Rectal smooth muscle tissue (tissue), 1 donor: ENCODE data around the gene GMEB2.
"Not testable (repeated sequence)": the region's sequence is repeated elsewhere in the genome, so short reads cannot be mapped to it uniquely, and the experiment has no call there.

Source experiments
- H3K27ac ChIP-seq: one replicate; pipeline ENCODE4 v1.7.0; 2013; ENCODE audit warnings: low read depth, low read length, inconsistent platforms
- H3K27me3 ChIP-seq: one replicate; pipeline ENCODE4 v1.7.0; 2013; ENCODE audit warnings: low read length; ENCODE audit not compliant: control insufficient read depth, insufficient read depth
- H3K36me3 ChIP-seq: one replicate; pipeline ENCODE4 v1.7.0; 2013; ENCODE audit warnings: low read length; ENCODE audit not compliant: control insufficient read depth, insufficient read depth
- H3K4me1 ChIP-seq: one replicate; pipeline ENCODE4 v1.7.0; 2013; ENCODE audit warnings: low read length; ENCODE audit not compliant: control insufficient read depth, insufficient read depth
- H3K4me3 ChIP-seq: one replicate; pipeline ENCODE4 v1.7.0; 2013; ENCODE audit warnings: low read length
- H3K9ac ChIP-seq: one replicate; pipeline ENCODE4 v1.7.0; 2013; ENCODE audit warnings: low read length

The GMEB2 gene

DNA sequence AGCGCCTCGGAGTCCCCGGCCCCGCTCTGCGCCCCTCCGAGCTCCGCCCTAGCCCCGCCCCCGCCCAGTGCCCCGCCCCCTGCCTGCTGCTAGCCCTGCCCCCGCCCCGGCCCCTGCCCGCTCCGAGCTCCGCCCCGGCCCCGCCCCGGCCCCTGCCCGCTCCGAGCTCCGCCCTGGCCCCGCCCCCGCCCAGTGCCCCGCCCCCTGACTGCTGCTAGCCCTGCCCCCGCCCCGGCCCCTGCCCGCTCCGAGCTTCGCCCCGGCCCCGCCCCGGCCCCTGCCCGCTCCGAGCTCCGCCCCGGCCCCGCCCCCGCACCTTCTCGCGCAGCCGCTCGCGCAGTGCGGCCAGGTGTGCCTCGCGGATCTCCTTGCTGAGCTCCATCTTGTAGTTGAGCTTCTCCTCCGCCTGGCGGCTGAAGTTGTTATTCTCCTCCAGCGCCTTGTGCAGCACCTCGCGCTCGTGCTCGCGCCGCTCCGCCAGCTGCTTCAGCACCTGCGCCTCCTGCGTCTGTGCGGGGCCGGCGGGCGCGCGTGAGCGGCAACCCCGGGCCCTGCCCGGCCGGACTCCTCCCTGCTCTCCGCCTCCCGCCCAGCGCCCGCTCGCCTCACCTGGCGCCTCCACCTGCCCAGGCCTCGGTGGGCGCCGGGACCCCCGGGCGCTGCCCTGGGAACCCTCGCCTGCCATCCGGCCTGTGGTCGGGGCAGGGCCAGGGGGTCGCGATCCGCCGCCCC, 15.1 kb upstream of the GMEB2 start:
- no peak overlapping the region for H3K9ac ChIP-seq
- H3K4me1 ChIP-seq, result no peaks in the 10 kb centered on the region
- no peaks in the 10 kb centered on the region for H3K27me3 ChIP-seq
- H3K27ac ChIP-seq, result peak overlapping the region; percentile 55
- H3K36me3 ChIP-seq, result no peaks in the 10 kb centered on the region
- H3K4me3 ChIP-seq, result peak overlapping the region; percentile 71

DNA sequence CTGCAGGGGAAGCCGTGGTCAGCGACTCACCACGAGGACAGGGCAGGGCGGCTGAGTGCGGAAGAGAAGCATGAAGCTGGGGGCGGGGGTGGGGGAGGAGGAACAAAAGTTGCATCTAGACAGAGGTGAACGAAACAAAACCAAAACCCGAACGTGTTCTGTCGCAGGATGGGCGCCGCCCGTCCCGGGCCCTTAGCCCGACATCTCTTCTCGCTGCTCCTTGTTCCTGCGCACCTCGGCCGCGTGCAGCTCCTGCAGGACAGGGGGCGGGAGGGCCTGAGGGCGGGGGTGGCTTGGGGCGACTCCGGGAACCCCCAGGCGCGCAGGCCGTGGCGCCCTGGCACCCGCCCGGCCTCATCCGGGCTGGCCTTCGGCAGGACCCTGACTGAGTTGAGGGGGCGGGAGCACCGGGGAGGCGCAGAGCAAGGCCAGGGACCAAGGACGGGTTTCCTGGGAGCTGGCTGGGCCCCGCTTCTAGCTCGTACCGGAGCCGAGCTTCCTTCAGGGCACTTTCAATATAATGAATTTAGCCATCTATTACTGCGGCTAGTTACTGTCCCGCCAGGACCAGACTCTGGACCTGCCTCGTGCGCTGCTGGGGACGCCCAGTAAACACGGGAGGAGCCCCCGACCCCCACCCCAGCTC, 14.4 kb upstream of the GMEB2 start:
- H3K27ac ChIP-seq, result peak overlapping the region; percentile 55
- peak overlapping the region; percentile 71 for H3K4me3 ChIP-seq
- no peaks in the 10 kb centered on the region for H3K4me1 ChIP-seq
- peak overlapping the region; percentile 30 for H3K9ac ChIP-seq
- no peaks in the 10 kb centered on the region for H3K36me3 ChIP-seq
- H3K27me3 ChIP-seq, result no peaks in the 10 kb centered on the region

DNA sequence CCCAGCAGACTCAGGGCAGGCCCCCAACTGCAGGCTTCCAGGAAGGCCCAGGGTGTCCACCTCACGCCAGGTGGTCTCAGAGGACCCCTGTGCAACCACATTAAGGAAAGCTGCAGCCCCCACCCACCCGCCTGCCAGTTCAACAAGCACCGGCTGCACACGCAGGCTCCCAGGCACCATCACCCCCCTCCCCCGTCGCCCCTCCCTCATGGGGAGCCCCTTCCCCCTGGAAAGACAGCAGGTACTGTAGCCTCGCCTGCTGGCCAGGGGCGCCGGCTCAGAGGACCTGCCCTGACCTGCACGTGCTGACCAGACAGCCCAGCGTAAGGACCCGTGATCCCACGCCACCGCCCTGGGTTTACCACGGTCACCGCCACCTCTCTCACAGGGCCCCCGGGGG, 13.8 kb upstream of the GMEB2 start:
- peak overlapping the region; percentile 15 for H3K4me3 ChIP-seq
- not testable (repeated sequence) for H3K9ac ChIP-seq, H3K27ac ChIP-seq, H3K4me1 ChIP-seq, H3K36me3 ChIP-seq, H3K27me3 ChIP-seq

GRCh38 chr20:63640086-63640485, 13.2 kb upstream of the GMEB2 start:
- no peak overlapping the region for H3K27ac ChIP-seq

GRCh38 chr20:63639093-63639975, 12.4 kb upstream of the GMEB2 start:
- peak overlapping the region; percentile 10 for H3K4me3 ChIP-seq
- no peak overlapping the region for H3K9ac ChIP-seq
- H3K27ac ChIP-seq, result peak overlapping the region; percentile 3
- no peaks in the 10 kb centered on the region for H3K27me3 ChIP-seq
- no peaks in the 10 kb centered on the region for H3K4me1 ChIP-seq
- no peaks in the 10 kb centered on the region for H3K36me3 ChIP-seq

More at GRCh38 chr20:63640086-63640485, 13.2 kb upstream of the GMEB2 start:
- H3K4me1 ChIP-seq, result no peaks in the 10 kb centered on the region
- no peaks in the 10 kb centered on the region for H3K36me3 ChIP-seq
- H3K4me3 ChIP-seq, result peak overlapping the region; percentile 10
- H3K9ac ChIP-seq, result no peak overlapping the region
- H3K27me3 ChIP-seq, result no peaks in the 10 kb centered on the region

DNA sequence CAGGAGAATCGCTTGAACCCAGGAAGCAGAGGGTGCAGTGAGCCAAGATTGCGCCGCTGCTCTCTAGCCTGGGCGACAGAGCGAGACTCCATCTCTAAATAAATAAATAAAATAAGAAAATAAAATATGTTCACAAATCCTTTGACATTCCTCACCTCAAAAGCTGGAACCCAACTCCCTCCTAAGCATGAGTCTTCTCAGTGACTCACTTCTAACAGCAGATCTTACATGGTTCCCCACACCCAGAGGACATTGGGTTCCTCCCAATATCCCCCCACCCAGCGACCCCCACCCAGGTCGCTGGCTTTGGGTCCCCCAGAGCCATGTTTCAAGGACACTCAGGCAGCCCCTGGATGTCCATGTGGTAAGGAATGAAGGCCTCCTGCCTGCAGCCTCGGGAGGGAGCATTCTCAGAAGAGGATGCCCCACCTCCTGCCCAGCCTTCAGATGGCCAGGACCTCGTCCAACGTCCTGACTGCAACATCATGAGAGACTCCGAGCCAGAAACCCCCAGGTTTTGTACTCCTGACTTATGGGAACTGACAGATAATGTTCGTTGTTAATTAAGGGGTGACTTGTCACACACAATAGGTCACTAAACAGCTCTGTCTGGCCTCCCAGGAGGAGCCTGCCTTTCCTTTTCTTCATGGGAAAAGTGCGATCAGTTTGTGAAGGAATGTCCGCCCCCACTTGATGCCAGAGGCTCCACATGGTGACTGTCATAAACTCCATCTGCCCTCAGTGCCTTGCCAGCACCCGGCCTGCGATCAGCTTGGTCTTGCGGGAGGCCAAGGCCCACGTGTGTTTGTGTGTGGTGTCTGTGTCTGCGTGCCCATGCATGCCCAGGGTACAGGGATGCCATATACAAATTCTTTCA, 10.1 kb upstream of the GMEB2 start:
- H3K4me3 ChIP-seq, result no peak overlapping the region
- H3K27ac ChIP-seq, result no peak overlapping the region
- H3K36me3 ChIP-seq, result no peaks in the 10 kb centered on the region
- no peaks in the 10 kb centered on the region for H3K27me3 ChIP-seq
- H3K4me1 ChIP-seq, result no peaks in the 10 kb centered on the region
- H3K9ac ChIP-seq, result no peak overlapping the region

DNA sequence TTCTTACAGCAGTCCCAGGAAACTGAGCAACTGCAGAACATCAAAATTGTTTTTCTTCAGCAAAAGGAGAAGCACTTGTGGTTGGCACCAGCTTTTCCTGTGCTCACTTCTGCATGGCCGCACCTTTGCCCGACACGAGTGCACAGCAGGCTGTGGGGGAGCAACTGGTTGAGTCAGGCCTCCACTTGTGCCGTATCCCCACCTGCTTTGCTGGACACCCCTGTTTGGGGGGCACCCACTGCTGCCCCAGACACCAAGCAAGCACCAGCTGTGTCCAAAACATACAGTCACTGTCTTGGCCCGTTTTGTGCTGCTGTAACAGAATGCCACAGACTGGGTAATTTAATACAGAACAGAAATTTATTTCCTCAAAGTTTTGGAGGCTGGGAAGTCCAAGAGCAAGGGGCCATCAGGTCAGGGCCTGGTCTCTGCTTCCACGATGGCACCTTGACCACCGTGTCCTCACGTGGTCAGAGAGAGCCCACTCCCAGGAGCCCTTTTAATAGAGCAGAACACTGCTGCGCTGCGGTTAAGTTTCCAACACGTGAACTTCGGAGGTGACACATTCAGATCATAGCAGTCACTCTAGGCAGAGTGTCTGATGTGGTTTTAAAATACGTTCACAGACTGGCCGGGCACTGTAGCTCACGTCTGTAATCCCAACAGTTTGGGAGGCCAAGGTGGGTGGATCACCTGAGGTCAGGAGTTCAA, 8.7 kb upstream of the GMEB2 start:
- no peak overlapping the region for H3K9ac ChIP-seq
- no peaks in the 10 kb centered on the region for H3K4me1 ChIP-seq
- H3K4me3 ChIP-seq, result no peak overlapping the region
- H3K27ac ChIP-seq, result no peak overlapping the region
- H3K36me3 ChIP-seq, result no peaks in the 10 kb centered on the region
- no peaks in the 10 kb centered on the region for H3K27me3 ChIP-seq

DNA sequence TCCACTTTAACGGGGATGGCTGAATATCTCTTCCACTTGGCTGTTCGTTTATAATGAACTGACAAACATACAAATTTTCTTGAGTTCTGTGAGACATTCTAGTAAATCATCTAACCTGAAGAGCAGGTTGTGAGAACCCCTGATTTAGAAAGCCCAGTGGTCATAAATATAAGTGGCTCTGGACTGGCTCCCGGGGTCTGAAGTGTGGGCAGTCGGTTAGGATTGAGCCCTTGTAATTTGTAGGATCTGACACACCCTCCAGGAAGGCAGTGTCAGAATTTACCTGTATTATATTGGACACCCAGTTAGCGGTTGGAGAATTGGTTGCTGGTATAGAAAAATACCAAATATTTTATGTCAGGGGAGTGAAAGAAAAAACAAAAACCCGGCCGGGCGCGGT, 6.8 kb upstream of the GMEB2 start:
- Histone ChIP-seq H3K9ac (no peak overlapping the region), H3K4me1 (no peaks in the 10 kb centered on the region), H3K27me3 (no peaks in the 10 kb centered on the region), H3K36me3 (no peaks in the 10 kb centered on the region), H3K4me3 (no peak overlapping the region), H3K27ac (no peak overlapping the region)

GRCh38 chr20:63631426-63631825, 4.5 kb upstream of the GMEB2 start:
- H3K4me3 ChIP-seq, H3K27ac ChIP-seq, H3K27me3 ChIP-seq, H3K36me3 ChIP-seq, H3K4me1 ChIP-seq, H3K9ac ChIP-seq: not testable (repeated sequence)

- not testable (repeated sequence) for H3K4me1 ChIP-seq, H3K9ac ChIP-seq, H3K4me3 ChIP-seq, H3K27ac ChIP-seq, H3K36me3 ChIP-seq, H3K27me3 ChIP-seq
These were observed 4.1 kb upstream of the GMEB2 start for GRCh38 chr20:63630956-63631355.

GRCh38 chr20:63628246-63628975, 1.5 kb upstream of the GMEB2 start:
- H3K27ac ChIP-seq, result no peak overlapping the region
- no peaks in the 10 kb centered on the region for H3K27me3 ChIP-seq
- peak overlapping the region; percentile 3 for H3K9ac ChIP-seq
- no peaks in the 10 kb centered on the region for H3K36me3 ChIP-seq
- peak overlapping the region; percentile 96 for H3K4me3 ChIP-seq
- no peaks in the 10 kb centered on the region for H3K4me1 ChIP-seq
